ENCODE data around the gene NAA10. TPM values are rescaled to one million over a fixed set of nuclear protein-coding genes. Genes with fewer than 3 reads are reported as not detected.
A peak's percentile ranks its signal among the peaks of the same experiment; 100 is the strongest.

NAA10 gene
- total RNA-seq, 2 donors from 2014 or later: 60.1 to 66.4 TPM

DNA sequence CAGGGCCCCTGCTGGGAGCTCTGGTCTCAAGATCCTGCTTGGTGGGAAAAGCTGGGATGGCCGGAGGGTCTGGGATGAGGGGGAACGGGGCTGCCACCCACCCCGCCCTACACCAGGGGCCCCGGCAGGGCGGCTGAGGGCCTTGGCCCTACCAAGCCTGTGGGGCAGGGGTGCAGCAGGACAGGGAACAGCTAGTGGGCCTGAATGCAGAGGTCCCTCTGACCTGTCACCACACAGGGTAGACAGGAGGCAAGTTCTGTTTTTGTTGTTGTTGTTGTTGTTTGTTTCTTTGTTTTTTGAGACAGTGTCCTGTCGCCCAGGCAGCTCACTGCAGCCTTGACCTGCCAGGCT lies 9.9 kb upstream of the NAA10 start:
- H3K4me1 ChIP-seq (ENCODE audit: control insufficient read depth in 1 of 2, low read depth in 2 of 2): no peaks in the 10 kb centered on the region
- no peaks in the 10 kb centered on the region for H3K9me3 ChIP-seq
- no peaks in the 10 kb centered on the region for H3K36me3 ChIP-seq
- no peak overlapping the region for H3K27ac ChIP-seq
- no peaks in the 10 kb centered on the region for H3K27me3 ChIP-seq (replicated peaks; ENCODE audit: insufficient read depth)
- TF ChIP-seq, protein P1, sequence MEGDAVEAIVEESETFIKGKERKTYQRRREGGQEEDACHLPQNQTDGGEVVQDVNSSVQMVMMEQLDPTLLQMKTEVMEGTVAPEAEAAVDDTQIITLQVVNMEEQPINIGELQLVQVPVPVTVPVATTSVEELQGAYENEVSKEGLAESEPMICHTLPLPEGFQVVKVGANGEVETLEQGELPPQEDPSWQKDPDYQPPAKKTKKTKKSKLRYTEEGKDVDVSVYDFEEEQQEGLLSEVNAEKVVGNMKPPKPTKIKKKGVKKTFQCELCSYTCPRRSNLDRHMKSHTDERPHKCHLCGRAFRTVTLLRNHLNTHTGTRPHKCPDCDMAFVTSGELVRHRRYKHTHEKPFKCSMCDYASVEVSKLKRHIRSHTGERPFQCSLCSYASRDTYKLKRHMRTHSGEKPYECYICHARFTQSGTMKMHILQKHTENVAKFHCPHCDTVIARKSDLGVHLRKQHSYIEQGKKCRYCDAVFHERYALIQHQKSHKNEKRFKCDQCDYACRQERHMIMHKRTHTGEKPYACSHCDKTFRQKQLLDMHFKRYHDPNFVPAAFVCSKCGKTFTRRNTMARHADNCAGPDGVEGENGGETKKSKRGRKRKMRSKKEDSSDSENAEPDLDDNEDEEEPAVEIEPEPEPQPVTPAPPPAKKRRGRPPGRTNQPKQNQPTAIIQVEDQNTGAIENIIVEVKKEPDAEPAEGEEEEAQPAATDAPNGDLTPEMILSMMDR (IDR thresholded peaks at IDR 0.05): no peak
- DNase-seq (ENCODE audit: low spot score) (no peak), ATAC-seq (ENCODE audit: insufficient number of reproducible peaks, low FRiP score, low read depth) (no peak)
- peak overlapping the region; percentile 64 for H3K4me3 ChIP-seq

GRCh38 chrX:153944140-153944799 lies 9.4 kb upstream of the NAA10 start, which contains the start of gene RENBP:
Gene RENBP, minus strand, starts transcription at chrX:153944643. Its CDS starts 33 bp downstream, at chrX:153944610.
- TF ChIP-seq, protein P1 (IDR thresholded peaks at IDR 0.05): no peak
- H3K36me3 ChIP-seq: no peaks in the 10 kb centered on the region
- H3K4me3 ChIP-seq: peak within 1 kb of the TSS; percentile 64
- DNase-seq (ENCODE audit: low spot score) (no peak), ATAC-seq (ENCODE audit: insufficient number of reproducible peaks, low FRiP score, low read depth) (no peak)
- H3K27me3 ChIP-seq (replicated peaks; ENCODE audit: insufficient read depth): no peaks in the 10 kb centered on the region
- H3K4me1 ChIP-seq (ENCODE audit: control insufficient read depth in 1 of 2, low read depth in 2 of 2): no peaks in the 10 kb centered on the region
- no peaks in the 10 kb centered on the region for H3K9me3 ChIP-seq
- no peak within 1 kb of the TSS for H3K27ac ChIP-seq

DNA sequence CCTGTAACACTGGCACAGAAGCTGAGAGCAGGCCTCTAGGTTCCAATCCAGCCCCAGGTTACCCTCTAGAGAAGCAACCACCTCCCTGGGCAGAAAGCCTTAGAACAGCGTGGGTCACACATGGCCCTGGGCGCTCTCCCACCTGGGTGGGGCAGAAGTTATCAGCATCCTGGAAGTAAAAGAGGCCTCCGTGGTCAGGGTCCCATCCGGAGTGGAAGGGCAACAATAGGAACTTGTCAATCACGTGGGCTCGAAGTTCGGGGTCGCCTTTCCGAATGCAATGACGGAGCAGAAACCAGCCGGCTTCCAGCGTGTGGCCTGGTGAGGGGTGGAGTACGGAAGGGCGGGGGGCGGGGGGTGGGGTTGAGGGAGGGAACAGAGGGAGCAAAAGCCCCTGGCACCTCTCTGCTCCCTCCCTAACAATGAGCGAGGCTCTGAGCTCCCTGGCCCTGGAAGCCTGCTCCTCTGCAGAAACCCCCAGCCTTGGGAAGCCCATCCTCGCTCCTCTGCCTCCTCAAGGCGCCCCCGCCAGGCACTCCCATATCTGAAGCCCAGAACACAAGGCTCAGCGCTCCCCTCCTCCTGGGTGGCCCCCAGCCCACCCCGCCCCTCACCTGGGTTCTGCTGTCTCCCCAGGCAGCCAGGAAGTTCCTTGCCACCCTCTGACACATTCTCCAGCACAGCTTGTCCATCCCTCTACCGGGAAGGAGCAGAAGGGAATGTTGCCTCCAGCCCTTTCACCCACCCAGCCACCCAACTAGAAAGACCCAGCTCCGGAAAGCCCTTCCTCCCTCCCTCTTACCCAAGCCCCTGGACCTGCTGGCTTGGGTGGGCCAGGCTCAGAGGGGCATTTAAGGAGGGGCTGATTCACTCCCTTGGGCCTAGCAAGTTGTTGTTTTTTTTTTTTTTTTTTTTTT lies 6.8 kb upstream of the NAA10 start:
- H3K4me3 ChIP-seq: no peak overlapping the region
- H3K36me3 ChIP-seq: no peaks in the 10 kb centered on the region
- H3K4me1 ChIP-seq (ENCODE audit: control insufficient read depth in 1 of 2, low read depth in 2 of 2): no peaks in the 10 kb centered on the region
- no peaks in the 10 kb centered on the region for H3K9me3 ChIP-seq
- DNase-seq (ENCODE audit: low spot score): no peak
- no peaks in the 10 kb centered on the region for H3K27me3 ChIP-seq (replicated peaks; ENCODE audit: insufficient read depth)
- ATAC-seq (ENCODE audit: insufficient number of reproducible peaks, low FRiP score, low read depth): no peak
- no peak overlapping the region for H3K27ac ChIP-seq
- TF ChIP-seq, protein P1 (IDR thresholded peaks at IDR 0.05): no peak

GRCh38 chrX:153939573-153939972 lies 4.7 kb upstream of the NAA10 start:
- no peaks in the 10 kb centered on the region for H3K27me3 ChIP-seq (replicated peaks; ENCODE audit: insufficient read depth)
- no peak overlapping the region for H3K4me3 ChIP-seq
- H3K27ac ChIP-seq: no peak overlapping the region
- no peaks in the 10 kb centered on the region for H3K36me3 ChIP-seq
- TF ChIP-seq, protein P1 (IDR thresholded peaks at IDR 0.05): no peak
- H3K4me1 ChIP-seq (ENCODE audit: control insufficient read depth in 1 of 2, low read depth in 2 of 2): peaks cover 0 to 5% of the 10 kb centered on the region in 2 donors
- no peaks in the 10 kb centered on the region for H3K9me3 ChIP-seq
- DNase-seq (ENCODE audit: low spot score): no peak
- no peak for ATAC-seq (ENCODE audit: insufficient number of reproducible peaks, low FRiP score, low read depth)

- H3K9me3 ChIP-seq: no peaks in the 10 kb centered on the region
- H3K4me3 ChIP-seq: no peak overlapping the region
- no peak overlapping the region for H3K27ac ChIP-seq
- peaks cover 3 to 14% of the 10 kb centered on the region in 2 donors for H3K4me1 ChIP-seq (ENCODE audit: control insufficient read depth in 1 of 2, low read depth in 2 of 2)
- no peak for DNase-seq (ENCODE audit: low spot score)
- no peaks in the 10 kb centered on the region for H3K27me3 ChIP-seq (replicated peaks; ENCODE audit: insufficient read depth)
- TF ChIP-seq, protein P1 (IDR thresholded peaks at IDR 0.05): no peak
- ATAC-seq (ENCODE audit: insufficient number of reproducible peaks, low FRiP score, low read depth): no peak
- no peaks in the 10 kb centered on the region for H3K36me3 ChIP-seq
These were observed 3.5 kb upstream of the NAA10 start for GRCh38 chrX:153938226-153938786.

All from thoracic aorta (tissue), 2 donors.